ENCODE measurements around the gene FLAD1.
"Not testable (repeated sequence)": the region's sequence is repeated elsewhere in the genome, so short reads cannot be mapped to it uniquely, and the experiment has no call there.

The FLAD1 gene

DNA sequence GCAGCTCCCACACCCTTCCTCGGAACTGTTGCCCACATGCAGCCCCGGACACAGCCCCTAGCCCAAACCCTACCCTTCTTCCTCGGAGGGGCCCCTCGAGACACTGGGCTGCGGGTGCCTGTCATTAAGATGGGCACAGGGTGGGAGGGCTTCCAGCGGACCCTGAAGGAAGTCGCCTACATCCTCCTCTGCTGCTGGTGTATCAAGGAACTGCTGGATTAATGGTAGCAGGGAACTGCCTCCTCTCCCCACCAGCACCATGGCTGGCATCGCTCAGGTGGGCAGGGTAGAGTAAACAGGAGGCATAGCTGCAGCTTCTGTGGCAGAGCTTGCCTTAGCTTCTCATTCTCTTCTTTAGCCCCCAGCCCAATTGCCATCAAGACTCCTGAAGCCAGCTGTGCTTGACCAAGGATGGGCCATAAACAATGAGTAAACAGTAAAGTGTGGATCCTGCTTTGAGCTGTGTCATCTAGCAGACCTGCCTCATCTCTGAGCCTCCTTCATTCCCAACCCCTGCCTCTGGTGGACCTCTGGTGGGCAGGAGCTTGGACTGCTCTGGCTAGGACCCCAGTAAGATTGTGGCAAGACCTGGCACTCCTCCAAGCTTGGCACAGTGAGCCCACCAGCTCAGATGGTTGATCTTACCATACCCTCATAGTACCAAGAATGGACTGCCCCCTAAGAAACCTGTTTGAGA, 10.6 kb downstream of the FLAD1 start, which contains the start of gene LENEP:
TSS of gene LENEP (plus strand) at position 15 of the 697 bp plus-strand sequence. CDS start at position 37, 22 bp downstream.
- no peak for DNase-seq

DNA sequence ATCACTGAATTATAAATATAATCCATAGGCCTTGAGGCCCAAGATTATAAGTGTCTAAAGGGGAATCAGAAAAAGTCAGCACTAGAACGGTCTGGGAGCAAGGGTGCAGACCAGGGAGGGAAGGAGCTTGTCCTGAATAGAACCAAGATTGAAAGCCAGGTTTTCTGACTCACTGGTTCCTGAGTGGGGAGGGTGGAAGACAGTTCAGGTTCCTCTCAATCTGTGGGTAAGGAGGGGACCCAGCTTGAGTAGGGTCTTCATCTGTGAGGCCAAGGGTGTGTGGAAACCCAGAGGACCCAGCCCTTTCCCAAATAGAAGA, 11.1 kb downstream of the FLAD1 start:
- no peak for DNase-seq

DNA sequence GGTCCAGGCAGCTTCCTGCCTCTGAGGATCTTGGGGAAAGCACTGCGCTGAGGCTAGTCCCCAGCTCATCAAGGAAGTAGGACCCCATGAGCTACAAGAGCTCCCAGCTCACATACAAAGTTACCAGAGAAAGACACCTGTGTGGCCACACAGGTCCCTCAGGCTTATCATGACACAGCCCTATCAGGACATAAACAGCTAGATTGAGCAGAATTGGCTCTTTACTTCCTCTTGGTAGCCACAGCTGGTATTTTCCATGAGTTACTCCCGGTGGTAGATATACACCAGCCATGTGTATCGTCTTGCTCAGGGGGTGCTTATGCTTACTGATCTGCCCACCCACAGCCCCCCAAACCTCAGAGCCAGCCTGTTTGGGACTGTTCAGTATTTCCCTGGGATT, 11.4 kb downstream of the FLAD1 start:
- no peak for DNase-seq

DNA sequence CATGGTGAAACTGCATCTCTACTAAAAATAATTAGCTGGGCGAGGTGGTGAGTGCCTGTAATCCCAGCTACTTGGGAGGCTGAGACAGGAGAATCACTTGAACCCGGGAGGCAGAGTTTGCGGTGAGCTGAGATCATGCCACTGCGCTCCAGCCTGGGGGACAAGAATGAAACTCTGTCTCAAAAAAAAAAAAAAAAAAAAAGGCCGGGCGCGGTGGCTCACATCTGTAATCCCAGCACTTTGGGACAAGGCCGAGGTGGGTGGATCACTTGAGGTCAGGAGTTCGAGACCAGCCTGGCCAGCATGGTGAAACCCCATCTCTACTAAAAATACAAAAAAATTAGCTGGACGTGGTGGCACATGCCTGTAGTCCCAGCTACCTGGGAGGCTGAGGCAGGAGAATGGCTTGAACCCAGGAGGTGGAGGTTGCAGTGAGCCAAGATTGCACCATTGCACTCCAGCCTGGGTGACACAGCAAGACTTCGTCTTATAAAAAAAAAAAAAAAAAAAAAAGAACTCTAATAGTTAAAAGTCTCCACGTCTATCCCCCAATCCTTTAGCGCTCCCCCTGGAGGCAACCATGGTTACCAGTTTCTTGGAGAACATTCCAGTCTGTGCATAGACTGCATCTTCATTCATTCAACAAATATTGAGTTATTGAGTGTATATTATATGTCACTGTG, 12.3 kb downstream of the FLAD1 start:
- not testable (repeated sequence) for DNase-seq

DNA sequence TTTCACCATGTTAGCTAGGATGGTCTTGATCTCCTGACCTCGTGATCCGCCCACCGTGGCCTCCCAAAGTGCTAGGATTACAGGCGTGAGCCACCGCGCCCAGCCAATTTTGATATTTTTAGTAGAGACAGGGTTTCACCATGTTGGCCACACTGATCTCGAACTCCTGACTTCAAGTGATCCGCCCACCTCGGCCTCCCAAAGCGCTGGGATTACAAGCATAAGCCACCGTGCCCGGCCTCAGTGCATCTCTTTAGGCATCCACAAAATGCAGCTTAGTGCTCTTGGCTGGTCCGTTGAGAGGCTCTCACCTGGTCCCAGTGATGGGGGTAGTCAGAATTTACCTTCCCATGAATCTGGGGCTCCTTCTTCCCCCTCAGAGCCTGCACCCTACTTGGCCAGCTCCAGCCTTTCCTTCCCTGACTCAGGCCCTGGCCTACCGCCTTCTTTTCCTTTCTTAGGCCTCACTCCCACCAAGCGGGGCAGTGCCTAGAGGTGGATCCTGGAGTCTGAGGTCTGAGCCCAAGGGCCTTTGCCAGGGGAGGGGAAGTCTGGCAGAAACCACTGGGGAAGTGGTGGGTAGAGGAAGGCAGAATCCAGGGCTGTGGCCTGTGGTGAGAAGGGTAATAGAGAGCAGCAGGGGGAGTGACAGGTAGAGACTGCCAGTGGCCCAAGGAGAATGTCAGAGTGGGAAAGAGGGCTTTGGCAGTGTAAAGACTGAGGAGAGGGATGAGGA, 14.0 kb downstream of the FLAD1 start:
- DNase-seq: no peak

DNA sequence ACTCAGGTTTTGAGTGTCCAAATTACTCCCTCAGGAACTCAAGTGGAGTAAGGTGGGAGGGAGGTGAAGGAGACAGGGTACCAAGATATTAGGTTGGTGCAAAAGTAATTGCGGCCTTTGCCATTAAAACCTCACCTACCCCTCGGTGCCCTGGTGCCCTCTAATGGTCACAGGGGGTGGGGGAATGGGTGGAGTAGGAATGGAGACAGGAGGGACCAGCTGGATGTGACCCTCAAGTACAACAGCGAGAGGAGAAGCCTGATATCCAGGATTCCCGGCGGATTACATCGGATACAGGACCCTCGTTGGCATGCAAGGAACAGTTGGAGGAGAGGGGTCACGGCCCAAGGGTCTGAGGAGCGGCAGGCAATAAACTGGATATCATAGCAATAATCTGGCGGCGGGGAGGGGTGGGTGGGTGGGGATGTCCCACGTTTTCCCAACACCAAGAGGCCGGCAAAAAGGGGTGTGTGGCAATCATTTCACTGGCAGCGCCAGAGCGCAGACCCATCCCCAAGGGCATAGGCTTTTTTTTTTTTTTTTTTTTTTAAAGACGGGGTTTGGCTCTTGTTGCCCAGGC, 15.1 kb downstream of the FLAD1 start:
- DNase-seq: no peak

DNA sequence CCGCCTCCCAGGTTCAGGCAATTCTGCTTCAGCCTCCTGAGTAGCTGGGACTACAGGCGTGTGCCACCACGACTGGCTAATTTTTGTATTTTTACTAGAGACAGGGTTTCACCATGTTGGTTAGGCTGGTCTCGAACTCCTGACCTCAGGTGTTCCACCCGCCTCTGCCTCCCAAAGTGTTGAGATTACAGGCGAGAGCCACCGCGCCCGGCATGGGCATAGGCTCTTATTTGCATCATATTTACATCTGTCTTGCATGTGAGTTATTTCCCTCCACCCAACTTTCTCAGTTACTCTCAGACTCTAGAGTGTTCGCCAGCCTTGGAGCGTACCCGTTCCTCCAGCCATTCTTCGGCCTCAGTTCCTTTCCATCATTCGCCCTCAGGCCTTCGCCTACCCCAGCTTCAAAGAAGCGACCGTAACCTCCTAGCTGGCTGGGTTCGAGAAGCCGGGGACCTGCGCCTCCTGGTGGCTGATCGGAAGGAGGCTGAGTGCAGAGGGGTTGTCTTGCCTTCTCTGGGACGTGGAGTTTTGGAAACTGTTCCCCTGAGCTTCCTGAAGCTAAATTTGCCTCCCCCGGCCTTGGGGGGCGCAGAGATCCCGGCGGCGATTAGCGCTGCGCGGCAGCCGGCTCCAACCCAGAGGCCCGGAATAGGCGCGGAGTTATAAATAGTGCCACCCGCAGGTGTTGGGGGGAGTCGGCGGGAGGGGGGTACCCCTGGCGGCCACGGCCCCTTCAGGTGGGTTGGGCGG, 15.8 kb downstream of the FLAD1 start:
- peak; percentile 54 for DNase-seq

DNA sequence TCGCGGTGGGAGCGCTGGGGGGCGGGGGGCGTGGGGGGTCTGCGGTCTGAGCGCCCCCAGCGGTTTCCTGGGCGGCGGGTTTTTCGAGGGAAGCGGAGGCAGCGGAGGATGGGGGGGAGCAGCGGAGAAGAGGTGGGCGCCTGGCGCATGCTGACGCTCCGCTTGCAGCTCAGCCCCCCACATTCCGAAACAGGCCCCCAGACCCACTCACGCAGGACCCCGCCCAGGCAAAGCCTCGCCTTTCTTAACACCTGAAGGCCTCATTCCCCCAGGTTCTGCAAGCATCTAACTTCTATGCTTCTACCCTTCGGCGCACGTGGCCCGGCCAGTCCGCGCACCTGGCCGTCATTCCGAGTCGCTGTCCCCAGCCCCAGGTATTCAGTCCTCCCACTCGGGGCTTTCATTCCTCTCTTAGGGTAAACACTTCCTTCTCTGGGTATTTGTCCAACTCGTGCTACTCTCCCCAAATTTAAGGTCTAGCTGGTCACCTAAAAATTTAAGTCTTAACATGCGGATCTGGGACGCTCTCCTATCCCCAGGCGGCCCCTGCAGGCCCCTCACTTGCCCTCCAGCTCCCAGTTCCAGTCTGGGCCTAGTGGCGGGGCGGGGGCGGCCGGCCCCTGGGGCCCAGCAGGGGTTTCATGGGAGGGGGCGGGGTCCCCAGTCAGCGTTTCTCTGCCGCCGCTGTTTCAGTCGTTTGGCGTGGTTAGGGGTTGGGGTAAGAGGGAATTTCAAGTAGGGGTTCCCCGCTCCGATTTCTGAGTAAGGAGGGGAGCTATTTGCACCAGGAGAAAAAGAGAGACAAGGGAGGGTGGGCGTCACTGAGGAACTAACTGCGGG, 16.6 kb downstream of the FLAD1 start:
- DNase-seq: peak; percentile 52

DNA sequence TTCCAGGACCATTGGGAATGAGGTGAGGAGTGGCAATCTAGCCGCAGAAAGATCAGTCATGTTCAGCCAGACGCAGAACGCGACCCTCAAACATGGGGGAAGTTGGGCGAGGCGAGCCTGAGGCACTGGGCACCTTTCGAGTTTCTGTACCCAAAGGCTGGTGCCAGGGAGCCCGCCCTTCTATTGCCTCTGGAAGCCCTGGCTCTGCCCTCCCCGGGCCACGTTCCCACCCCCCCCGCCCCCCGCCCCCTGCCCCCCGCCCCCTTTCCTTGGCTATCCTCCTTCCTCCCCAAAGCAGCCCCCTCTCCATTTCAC, 17.2 kb downstream of the FLAD1 start:
- no peak for DNase-seq

DNA sequence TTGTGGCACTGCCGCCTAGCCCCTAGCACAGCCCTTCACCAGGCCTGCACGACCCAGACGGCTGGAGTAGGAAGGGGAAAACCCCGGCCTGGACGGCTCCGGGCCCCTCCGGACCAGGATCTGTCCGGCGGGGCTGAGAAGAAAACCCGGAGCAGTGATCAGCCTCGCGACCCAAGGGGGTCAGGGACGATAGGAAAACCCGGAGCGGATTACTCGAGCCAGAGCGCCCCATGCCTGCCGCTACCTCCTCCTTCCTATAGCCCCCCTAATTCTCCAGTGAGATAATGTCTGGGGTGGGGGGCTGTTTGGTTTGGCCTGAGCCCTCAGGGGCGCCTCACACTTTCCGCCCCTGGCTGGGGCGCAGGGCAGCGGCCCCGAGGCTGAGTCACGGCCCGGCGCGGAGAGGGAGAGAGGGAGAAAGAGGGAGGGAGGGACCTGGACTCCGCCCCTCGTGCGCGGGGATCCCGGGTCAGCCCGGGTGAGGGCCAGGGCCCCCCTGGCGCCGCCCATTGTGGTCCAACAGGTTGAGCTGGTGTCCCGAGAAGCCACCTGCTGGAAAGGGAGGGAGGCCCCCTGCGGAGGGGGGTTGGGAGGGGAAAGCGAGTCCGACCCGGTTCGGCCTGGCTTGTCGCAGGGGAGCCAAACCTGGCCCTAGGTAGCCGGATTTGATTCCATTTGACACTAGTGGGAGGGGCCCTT, 17.7 kb downstream of the FLAD1 start:
- DNase-seq: peak; percentile 96

DNA sequence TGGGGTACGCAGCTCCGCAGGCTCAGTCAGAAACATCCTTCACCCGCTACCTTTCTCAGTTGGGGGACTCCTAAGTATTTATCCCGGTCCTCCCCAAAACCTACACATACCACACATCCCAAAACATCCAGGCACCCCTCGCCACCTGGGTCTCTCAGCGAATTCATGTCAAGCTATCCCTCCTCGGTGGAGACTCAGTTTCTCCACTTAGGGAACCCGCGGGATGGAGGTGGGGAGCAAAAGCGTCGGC, 18.2 kb downstream of the FLAD1 start:
- DNase-seq: no peak

DNA sequence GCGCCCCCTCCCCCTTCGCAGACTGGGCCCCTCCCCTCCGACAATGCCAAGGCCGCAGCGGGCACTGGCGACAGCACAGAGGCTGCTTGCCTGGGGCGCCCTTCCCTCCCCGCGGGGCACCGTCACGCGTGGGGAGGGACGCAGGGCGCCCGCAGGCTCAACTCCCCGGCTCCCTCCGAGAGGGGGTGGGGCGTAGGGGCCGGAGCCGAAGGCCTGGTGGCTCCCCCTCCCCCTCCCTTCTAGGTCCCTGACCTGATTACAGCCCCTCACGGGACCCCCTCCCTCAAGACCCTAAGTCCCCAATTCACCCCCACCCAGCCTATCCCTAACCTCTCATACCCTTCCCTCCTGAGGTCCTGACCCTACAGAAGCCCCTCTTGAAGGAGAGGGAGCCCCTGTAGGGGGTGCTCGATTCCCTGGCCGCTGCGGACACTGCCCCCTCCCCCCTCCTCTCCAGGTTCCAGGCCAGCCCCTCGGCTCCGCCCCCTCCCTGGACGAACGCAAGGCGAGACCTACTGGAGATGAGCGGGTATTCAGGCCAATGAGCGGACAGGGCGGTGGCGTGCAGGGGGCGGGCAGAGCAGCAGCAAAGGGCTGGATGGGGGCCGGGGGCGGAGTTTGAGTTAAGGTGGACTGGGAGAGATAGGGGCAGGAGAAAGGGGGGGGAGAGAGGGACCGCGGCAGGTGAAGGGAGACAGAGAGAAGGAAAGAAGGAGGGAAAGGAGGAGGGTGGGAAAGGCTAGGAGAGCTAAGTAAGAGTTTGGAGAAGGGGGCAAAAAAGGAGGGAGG, 18.7 kb downstream of the FLAD1 start:
- peak; percentile 99 for DNase-seq

DNA sequence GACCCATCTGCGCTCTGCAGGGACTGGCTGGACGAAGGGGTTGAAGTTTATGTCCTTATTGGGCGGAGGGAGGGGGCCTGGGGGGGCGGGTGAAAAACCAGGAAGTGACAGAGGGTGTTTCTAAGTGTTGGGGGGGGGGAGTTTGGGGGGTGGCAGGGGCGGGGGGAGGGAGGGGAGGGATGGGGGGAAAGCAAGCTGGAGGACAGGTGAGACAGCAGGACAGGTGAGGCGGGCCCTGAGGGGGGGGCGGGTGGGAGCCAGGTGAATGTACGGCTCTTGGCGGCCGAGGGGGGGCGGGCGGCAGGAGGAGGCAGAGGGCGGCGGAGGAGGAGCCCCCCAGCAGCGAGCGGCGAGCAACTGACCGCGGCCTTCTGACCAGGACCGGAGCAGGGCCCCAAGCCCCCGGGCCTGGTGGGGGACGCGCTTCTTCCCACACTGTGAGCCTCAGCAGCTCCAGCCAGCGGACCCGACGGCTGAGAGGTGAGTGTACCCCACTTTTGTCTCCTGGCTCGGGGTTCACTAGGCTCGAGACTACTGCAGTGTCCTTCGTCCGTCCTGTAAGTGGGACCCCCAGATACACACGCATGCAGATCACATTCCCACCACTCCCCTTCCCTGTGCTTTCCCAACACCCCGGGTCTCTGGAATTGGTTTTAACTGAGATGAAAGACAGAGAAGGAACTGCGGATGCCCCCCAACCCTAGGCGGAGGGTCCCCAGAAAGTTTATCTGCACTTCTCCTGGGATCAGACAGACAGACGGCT, 19.5 kb downstream of the FLAD1 start, which contains the start of gene ZBTB7B:
TSS of gene ZBTB7B (plus strand) at position 339 of the 763 bp plus-strand sequence. CDS start 11,859 bp downstream, outside the sequence.
- DNase-seq: no peak

DNA sequence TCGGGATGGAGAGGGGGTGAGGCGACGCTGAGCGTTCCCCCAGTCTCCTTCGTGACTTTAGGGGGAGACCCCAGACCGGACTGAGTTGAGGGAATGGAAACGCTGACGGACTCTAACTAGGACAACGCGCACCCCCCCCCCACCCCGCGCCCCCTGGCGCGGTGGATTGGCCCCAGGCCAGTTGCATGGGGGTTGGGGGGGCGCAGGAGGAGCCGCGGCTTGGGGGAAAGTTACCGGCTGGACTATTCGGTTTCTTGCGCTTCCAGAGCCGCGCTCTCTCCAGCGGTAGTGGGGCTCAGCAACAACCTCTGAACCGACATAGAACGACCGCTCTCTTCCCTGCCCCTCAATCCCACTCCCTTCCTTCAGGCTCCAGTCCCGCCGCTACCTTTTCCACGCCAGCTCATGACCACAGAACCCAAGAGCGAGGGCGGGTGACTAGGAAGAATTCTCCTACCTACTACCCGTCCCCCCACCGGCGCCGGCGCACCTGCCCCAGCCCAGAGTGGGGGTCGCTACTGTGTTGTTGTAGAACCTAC, 20.2 kb downstream of the FLAD1 start:
- DNase-seq: no peak

DNA sequence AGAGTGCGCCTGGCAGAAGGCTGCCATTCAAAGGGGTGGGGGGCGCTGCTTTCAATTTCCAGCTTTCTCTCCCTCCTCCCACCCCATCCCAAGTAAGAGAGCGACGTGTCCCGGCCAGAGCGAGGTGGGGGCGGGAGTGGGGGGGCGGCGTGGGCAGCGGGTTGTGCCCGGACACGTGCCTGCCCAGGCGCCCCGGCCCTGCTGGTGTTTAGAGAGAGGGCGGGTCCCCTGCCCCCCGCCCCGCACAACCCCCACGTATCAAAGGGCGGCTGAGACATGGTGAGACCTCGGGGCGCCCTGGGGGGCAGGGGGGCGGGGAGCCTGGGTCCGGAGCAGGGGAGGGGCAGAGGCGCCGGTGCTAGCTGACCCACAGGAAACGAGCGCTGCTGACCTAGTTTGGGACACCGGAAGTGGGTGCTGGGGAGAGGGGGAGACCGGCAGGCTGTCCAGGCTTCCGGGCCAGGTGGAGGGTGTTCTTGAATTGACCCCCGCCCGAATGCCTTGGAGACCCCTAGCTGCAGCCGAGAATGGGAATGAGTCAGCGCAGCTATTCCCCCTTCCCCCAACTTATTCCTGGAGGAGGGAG, 20.7 kb downstream of the FLAD1 start:
- peak; percentile 30 for DNase-seq

DNA sequence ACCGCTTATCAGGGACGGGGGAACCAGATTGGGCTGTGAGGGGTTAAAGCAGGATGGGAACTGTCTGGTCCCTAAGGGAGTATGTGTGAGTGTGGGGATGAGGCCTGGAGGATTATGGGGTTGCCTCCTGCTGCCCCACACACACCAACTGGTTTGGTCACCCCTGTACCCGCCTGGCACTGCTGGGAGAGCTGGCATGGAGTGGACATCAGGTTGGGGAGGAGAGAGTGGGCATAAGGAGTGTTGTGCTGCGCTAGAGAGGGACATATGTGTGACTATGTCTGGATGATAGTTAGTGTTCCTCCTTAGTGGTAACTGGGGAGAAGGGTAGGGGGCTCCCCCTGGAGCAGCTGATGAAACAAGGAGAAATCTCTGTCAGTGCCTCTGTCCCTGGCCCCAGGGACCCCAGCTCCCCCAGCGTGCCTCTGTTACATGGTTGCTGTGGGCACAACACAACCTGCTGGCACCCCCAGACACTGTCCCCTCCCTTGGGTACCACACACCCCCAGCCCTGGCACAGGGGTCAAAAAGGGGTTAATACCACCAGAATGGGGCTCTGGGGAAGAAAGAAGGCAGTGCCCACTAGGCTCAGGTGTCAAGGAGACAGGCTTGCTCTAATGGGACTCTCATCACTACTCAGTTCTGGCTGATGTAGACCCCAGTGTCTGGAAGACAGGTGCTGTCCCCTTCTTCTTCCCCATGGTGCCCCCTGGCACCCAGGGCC, 21.4 kb downstream of the FLAD1 start:
- no peak for DNase-seq

DNA sequence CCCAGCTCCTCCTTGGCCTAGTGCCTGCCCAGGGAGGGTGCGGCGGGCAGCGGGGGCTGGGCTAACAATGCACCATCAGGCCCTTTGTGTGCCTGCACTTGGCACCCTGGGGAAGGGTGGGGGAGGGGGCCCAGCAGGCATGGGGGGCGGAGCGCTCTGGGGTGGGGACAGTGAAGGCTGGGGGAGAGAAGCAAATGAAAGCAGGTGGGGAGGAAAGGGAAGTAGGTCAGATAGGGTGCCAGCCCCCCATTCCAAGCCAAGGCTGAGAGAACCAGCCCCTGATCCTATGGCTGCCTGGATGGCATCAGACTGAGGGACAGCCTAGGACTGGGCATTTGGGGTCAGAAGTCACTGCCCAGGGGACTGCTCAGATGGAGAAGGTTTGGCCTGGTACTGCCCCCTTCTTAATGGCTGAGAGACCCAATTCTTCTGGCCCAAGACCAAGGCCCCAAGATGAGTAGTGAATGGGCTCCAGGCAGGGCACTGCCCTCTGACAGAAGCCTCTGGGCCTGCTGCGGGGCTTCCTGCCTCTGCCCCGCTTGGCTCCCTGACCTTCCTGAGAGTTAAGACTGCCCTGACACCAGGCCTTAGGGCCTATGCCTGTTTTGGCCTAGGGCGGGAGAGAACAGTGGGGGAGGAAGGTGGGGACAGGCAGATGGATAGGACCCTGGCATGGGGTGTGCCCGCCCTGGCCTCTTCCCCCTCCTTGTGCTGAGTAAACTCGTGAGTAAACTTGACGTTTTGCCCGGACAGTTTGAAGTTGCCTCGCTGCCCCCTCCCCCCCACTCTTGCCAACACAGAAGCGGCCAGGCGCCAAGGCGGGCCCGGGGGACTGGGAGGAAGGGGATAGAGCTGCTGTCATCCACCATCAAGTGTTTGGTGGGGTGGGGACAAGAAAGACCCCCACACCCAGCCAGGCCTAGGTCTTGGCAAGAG, 22.2 kb downstream of the FLAD1 start:
- DNase-seq: no peak
